IPS DF 6.9 (cell line): ENCODE results near the gene SFMBT1.

Experiments used
- DNase-seq: peaks from one replicate; pipeline ENCODE4 v3.0.0-alpha.2; 2013; ENCODE audit warnings: low read depth, low spot score
- H3K27ac ChIP-seq: one replicate; pipeline ENCODE4 v1.5.1; 2013; ENCODE audit warnings: low read length, control low read depth
- H3K27me3 ChIP-seq: 2 replicates; pipeline ENCODE4 v1.6.1; 2013; ENCODE audit warnings: mild to moderate bottlenecking, low read length; ENCODE audit not compliant: control insufficient read depth, insufficient read depth
- H3K36me3 ChIP-seq: 2 replicates; pipeline ENCODE4 v1.6.1; 2013; ENCODE audit warnings: low read length; ENCODE audit not compliant: control insufficient read depth, insufficient read depth
- H3K4me1 ChIP-seq: 2 replicates; pipeline ENCODE4 v1.6.1; 2013; ENCODE audit warnings: low read length; ENCODE audit not compliant: control insufficient read depth, insufficient read depth
- H3K4me3 ChIP-seq: 2 replicates; pipeline ENCODE4 v1.5.1; 2013; ENCODE audit warnings: mild to moderate bottlenecking, low read length
- H3K9me3 ChIP-seq: 2 replicates; pipeline ENCODE4 v1.6.1; 2013; ENCODE audit warnings: low read length, inconsistent platforms; ENCODE audit not compliant: control insufficient read depth, insufficient read depth
- WGBS: extraction: QIAGEN DNeasy Blood & Tissue Kit; methylation state at CpG from one replicate; pipeline ENCODE4 v1.1.7; 2013; ENCODE audit warnings: mixed read lengths, missing lambda C conversion rate; ENCODE audit not compliant: insufficient read length, insufficient coverage; 5-methylcytosine and 5-hydroxymethylcytosine counted together

SFMBT1 gene

DNA sequence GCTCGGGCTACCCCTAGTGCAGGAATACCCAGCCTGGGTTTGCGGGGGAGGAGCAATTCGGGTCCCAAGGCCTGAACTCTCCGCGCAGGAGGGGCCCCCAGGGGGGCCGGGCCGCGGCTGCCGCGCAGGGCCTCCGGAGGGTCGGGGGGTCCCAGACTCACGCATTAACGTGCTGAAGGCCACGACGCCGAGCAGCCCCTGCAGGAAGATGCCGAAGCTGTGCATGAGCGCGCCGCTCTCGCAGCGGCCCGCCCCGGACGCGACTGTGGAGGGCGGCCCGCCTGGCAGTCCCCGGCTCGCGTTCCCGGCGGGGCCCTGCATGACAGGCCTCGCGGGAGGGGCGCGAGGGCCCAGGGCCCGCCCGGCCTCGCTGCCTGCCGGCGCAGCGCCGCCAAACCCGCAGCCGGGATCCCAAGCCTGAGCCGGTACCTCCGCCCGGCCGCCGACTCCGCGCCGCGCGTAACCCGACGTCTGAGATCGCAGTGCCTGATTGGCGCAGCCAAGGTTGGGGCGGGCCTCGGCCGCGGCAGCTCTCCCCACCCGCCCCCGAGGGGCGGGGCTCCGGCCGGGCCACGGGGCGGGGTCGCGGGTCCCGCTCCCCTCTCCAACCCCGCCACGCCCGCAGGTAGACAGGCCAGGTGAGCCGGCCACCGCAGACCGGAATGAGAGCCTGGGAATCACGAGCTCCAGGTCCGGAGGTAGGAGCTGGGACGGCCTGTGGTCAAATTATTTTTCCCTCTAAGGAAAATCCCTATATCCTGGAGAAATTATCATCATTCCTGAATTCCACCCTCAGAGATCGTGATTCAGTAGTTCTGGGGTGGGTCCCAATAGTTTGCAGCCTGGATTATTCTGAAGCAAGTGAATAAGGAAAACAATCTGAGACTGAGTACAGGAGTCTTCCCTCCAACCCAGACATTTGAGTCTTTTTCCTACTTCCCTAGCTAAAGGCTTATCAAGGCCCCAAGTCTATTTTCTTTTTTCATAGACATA lies 148.4 kb downstream of the SFMBT1 start, which contains the start of gene STIMATE:
Gene STIMATE, minus strand, starts transcription at position 419 of the 993 bp plus-strand sequence. Its CDS starts 98 bp downstream, at position 321.
- DNase-seq = peak; percentile 63
- H3K9me3 ChIP-seq = no peaks in the 10 kb centered on the region
- no peaks in the 10 kb centered on the region for H3K4me1 ChIP-seq
- H3K27me3 ChIP-seq = no peaks in the 10 kb centered on the region
- no peak within 1 kb of the TSS for H3K27ac ChIP-seq
- WGBS = no CpG with 5 or more reads among the region's 85 CpGs
- H3K36me3 ChIP-seq = no peaks in the 10 kb centered on the region
- H3K4me3 ChIP-seq = peak within 1 kb of the TSS; percentile 90

DNA sequence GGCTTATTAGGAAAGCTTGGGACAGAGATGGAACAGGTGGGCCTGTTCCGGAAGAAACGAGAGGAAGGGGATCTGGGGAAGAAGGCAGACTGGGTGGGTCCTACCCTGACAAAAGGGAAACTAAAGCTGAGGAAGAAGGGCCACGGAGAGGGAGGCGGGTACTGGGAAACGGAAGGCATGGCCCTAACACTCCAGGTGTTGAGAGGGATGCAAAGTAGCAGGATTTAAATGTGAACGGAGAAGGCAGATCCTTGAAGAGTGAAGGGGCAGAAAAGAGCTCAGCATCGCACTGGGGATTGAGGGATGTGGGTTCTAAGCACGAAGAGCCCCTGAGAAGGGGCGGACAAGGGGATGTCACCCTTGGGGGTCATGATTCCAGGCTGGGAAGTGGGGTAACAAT lies 149.3 kb downstream of the SFMBT1 start:
- Histone ChIP-seq H3K27me3 (no peaks in the 10 kb centered on the region), H3K4me1 (no peaks in the 10 kb centered on the region), H3K27ac (no peak overlapping the region), H3K36me3 (no peaks in the 10 kb centered on the region), H3K4me3 (peak overlapping the region; percentile 90), H3K9me3 (no peaks in the 10 kb centered on the region)
- DNase-seq = peak; percentile 13
- no CpG with 5 or more reads among the region's 9 CpGs for WGBS

DNA sequence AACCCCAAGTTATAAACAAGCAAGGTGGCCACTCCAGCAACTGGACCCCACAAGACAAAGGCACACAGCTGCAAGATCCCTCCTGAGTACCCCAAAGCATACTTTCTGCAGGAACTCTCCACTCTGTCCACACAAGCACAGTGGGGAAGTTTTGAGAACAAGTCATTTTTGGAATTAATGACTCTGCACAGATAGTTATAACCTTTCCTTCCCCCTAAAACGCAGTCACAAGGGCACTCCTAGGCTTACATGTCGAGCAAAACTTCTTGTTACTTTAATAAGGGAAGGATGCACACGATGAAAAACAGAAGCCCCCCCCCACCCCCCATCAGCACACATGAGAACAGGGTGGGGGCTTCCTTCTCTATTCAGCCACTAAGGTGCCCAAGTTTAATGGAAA lies 149.7 kb downstream of the SFMBT1 start:
- no peaks in the 10 kb centered on the region for H3K27me3 ChIP-seq
- no CpG with 5 or more reads among the region's 3 CpGs for WGBS
- no peaks in the 10 kb centered on the region for H3K4me1 ChIP-seq
- H3K9me3 ChIP-seq = no peaks in the 10 kb centered on the region
- DNase-seq = no peak
- no peak overlapping the region for H3K27ac ChIP-seq
- H3K4me3 ChIP-seq = no peak overlapping the region; the same call in 1 of the 2 replicates
- no peaks in the 10 kb centered on the region for H3K36me3 ChIP-seq

DNA sequence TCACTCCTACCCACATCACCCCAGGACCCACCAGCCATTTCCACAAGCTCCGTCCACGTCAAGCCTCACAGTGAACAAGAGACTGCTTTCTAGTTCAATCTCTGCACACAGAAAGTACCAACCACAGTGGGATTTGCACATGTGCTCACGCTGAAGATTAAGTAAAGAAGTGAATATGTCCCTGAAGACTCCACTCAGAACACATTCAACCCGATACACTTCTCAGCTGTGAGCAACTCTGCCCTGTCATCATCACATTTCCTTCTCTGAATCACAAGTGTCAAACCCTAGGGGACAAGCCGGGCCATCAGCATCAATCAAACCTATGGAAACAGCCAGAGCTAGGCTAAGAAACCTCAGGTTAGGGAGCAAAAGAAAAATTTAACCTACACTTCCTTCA lies 150.5 kb downstream of the SFMBT1 start:
- Histone ChIP-seq H3K9me3 (no peaks in the 10 kb centered on the region), H3K36me3 (no peaks in the 10 kb centered on the region), H3K27ac (no peak overlapping the region), H3K4me1 (no peaks in the 10 kb centered on the region), H3K27me3 (no peaks in the 10 kb centered on the region), H3K4me3 (no peak overlapping the region)
- no CpG with 5 or more reads among the region's 5 CpGs for WGBS
- no peak for DNase-seq

DNA sequence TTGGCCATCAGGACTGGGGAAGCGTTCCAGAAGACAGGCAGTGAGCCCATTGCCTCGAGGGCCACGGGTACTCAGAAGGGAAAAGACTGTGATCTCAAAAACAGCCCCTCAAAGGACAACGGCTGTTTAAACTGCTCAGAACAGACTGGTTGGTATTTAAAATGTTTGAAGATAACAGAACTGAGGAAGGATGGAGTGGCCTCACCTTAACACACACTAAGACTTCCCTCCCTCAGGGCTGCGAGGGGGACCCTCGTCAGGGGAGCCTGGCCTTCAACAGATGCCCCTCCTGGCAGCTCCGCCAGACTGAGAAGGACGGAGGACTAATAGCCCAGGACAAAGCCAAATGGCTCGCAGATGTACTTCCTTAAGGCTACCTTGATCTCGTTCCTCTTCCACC lies 151.1 kb downstream of the SFMBT1 start:
- whole genome bisulfite sequencing = no CpG with 5 or more reads among the region's 10 CpGs

DNA sequence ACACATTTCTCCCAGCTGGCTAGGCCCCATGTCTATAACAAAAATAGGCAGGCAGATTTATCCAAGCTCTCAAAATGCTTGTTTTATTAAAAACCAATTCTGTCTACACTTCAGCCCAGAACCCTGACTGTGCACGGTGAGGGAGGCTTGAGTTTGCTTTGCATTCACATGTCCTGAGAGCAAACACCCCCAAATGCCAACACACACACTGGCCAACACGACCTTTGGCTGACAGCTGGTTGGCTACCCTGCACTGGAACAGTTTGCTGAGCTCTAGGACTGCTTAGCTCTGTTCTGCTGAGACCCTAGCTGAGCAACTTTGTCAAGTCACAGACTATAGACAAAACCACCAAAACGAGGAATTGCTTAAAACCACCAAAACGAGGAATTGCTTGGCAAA lies 152.2 kb downstream of the SFMBT1 start:
- no peaks in the 10 kb centered on the region for H3K27me3 ChIP-seq
- no CpG with 5 or more reads among the region's 4 CpGs for WGBS
- no peak for DNase-seq
- no peak overlapping the region for H3K4me3 ChIP-seq
- H3K9me3 ChIP-seq = no peaks in the 10 kb centered on the region
- H3K36me3 ChIP-seq = no peaks in the 10 kb centered on the region
- no peak overlapping the region for H3K27ac ChIP-seq
- H3K4me1 ChIP-seq = no peaks in the 10 kb centered on the region

More for the DNA sequence above, 151.1 kb downstream of the SFMBT1 start:
- DNase-seq = no peak
- H3K27me3 ChIP-seq = no peaks in the 10 kb centered on the region
- no peaks in the 10 kb centered on the region for H3K4me1 ChIP-seq
- no peak overlapping the region for H3K27ac ChIP-seq
- H3K36me3 ChIP-seq = no peaks in the 10 kb centered on the region
- H3K4me3 ChIP-seq = no peak overlapping the region
- H3K9me3 ChIP-seq = no peaks in the 10 kb centered on the region

DNA sequence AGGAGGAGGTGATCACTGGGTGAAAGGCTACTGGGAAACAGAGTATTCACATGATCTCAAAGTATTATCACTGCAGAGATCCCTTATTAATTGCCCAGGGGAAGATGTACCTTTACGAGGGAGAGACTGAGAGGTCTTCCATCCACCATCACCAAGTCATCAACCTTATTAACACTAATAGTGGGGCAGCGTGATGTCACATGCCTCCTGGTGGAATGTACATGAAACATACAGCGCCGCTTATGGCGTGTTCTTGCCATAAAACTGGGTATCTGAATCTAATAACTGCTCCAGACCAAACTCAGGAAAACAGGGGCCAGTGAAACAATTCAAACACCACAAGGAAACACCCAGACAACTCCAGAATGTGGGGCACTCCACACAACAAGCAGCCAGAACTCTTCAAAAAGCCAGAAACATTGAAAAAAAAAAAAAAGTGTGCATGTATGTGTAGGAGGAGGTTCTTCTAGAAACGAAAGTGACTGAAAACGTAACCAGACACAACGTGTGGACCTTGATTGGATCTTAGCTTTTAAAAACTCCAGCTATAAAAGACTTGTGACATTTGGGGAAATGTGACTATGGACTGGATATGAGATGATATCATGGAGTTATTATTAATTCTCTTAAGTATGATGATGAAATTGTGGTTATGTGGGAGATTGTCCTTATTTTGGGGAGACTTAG lies 153.1 kb downstream of the SFMBT1 start:
- H3K27ac ChIP-seq = no peak overlapping the region

DNA sequence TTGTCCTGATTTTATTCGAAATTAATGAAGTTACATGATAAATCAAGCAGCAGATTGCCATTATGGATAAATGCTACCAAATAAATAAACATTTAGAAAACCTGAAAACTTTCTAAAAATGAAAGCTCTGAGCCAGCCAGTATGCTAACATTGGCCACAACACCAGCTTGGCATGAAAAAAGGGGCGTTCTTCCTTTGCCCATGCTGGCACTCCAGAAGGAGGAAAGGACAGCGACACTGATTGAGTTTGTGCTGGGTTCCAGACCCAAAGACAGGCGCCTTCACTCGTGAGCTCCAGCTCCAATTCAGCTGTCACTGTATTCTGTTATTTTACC lies 153.6 kb downstream of the SFMBT1 start:
- no peak overlapping the region for H3K27ac ChIP-seq
- no peak overlapping the region for H3K4me3 ChIP-seq
- no peaks in the 10 kb centered on the region for H3K4me1 ChIP-seq

More for the DNA sequence above, 153.1 kb downstream of the SFMBT1 start:
- no CpG with 5 or more reads among the region's 8 CpGs for WGBS
- no peak for DNase-seq
- Histone ChIP-seq H3K36me3 (no peaks in the 10 kb centered on the region), H3K4me1 (no peaks in the 10 kb centered on the region), H3K27me3 (no peaks in the 10 kb centered on the region), H3K9me3 (no peaks in the 10 kb centered on the region), H3K4me3 (no peak overlapping the region)

DNA sequence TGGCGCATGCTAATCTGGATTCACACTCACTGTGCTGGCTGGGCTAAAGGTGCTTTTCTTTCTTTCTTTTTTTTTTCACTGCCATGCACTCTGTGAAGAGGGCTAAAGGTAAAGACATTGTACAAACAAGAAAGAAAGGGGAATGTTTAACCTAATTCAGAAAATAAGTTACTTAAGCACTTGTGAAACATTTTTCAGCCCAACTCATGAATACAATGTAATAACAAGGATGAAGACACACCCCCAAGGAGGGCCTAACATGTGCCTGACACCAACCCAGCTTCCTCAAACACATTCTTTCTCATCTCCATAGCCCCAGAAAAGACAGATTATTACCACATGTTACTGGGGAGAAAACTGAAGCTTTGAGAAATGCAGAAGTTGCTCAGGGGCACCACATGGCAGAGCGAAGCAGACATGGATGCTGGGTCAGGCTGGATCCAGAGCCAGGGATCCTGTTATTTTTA lies 154.2 kb downstream of the SFMBT1 start:
- H3K27ac ChIP-seq = no peak overlapping the region
- H3K27me3 ChIP-seq = no peaks in the 10 kb centered on the region
- no peaks in the 10 kb centered on the region for H3K36me3 ChIP-seq
- H3K9me3 ChIP-seq = no peaks in the 10 kb centered on the region
- H3K4me3 ChIP-seq = no peak overlapping the region
- no CpG with 5 or more reads among the region's 2 CpGs for WGBS
- no peaks in the 10 kb centered on the region for H3K4me1 ChIP-seq
- DNase-seq = no peak

More for the DNA sequence above, 153.6 kb downstream of the SFMBT1 start:
- Histone ChIP-seq H3K9me3 (no peaks in the 10 kb centered on the region), H3K36me3 (no peaks in the 10 kb centered on the region), H3K27me3 (no peaks in the 10 kb centered on the region)
- DNase-seq = no peak
- no CpG with 5 or more reads among the region's 5 CpGs for WGBS

DNA sequence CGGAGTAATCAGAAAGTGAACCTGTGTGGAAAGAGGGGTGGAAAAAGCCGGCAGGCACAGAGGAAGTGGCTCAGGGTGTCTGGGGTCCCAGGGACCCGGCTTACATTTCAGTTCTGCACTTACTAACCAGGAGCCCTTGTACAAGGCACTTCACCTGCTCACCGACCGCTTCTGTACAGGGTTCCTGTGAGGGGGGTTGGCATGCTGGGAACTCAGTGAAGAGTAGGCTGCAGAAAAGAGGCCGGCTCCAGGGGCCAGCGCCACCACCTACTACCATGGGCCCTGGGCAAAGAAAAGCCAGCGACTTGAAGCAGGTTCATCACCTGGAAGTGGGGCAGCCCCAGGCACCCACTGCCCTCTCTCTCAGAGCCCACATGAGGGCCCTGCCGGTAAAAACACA lies 154.7 kb downstream of the SFMBT1 start:
- no peak overlapping the region for H3K27ac ChIP-seq
- H3K36me3 ChIP-seq = no peaks in the 10 kb centered on the region
- WGBS = no CpG with 5 or more reads among the region's 9 CpGs
- no peaks in the 10 kb centered on the region for H3K27me3 ChIP-seq
- no peaks in the 10 kb centered on the region for H3K9me3 ChIP-seq
- no peaks in the 10 kb centered on the region for H3K4me1 ChIP-seq
- DNase-seq = no peak
- no peak overlapping the region for H3K4me3 ChIP-seq
